IPS-NIHi7 (cell line): ENCODE measurements around the gene TEKT3.

Experiments
- DNase-seq: peaks from one replicate; pipeline ENCODE4 v3.0.0; 2012; ENCODE audit warnings: mixed read lengths; ENCODE audit errors: extremely low spot score

Gene TEKT3

DNA sequence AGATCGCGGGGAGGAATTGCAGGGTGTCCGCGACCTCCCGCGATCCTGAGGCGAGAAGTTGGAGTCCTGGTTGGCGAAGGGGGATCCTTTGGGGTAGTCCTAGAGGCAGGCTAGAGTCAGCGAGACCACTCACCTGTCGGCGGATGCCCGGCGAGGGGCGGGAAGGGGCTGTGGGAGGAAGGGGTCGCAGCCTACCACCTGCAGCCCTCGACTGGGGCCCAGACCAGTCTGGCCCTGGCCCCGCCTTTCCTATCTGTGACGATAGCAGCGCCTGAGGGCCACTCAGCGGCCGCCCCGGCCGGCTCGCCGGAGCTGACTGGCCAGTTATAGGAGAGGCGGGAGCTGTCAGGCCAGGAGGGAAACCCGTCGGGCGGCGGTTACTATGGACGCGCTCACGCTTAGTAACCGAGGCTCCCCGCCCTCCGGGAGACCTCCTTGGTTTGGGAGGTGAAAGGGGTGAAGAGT, at the start of gene TEKT3:
Gene TEKT3 (minus strand): TSS at position 213 of the 465 bp plus-strand sequence. CDS start 10,012 bp downstream, outside the sequence.
- peak; percentile 98 for DNase-seq

DNA sequence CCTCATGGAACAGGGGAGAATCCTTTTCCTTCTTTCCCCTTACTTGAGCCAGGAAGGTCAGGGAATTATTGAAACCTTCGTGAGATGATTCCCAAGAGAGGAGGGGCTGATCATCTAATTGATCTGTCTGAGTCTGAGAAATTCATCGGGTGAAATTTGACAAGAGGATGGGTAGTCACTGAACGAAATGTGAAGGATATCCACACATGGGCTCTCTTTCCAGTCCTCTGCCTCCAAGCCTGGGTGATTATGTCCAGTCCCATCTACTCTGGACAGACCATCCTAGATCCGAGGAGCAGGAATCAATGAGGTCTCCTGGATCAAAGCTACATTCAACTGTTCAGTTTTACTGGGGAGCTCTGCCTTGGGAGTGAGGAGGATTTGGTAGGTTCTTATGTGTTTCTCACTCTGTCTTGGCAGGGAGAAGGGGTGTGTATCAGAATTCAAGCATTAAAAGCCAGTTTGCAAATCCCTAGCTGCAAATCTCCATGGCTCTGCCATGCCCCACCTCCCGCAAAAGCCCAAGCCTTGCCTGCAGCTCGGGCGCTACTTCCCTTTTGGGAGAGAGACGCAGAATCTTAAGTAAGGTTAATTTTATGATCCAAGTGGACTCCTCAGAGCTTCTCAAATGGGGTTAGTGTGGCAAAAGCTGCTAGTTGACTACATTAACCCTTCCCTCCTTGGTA, 47.1 kb upstream of the TEKT3 start:
- DNase-seq, result no peak

DNA sequence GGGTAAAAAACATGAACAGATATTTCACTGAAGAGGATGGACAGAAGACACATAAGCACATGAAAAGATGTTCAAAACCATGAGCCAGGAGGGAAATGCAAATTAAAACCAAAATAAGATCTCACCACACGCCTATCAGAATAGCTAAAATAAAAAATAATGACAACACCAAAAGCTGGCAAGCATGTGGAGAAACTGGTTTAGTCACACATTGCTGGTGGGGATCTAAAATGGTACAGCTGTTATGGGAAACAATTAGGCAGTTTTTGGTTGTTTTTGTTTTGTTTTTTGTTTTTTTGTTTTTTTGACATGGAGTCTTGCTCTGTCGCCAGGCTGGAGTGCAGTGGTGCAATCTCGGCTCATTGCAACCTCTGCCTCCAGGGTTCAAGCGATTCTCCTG, 44.7 kb upstream of the TEKT3 start:
- DNase-seq, result no peak

DNA sequence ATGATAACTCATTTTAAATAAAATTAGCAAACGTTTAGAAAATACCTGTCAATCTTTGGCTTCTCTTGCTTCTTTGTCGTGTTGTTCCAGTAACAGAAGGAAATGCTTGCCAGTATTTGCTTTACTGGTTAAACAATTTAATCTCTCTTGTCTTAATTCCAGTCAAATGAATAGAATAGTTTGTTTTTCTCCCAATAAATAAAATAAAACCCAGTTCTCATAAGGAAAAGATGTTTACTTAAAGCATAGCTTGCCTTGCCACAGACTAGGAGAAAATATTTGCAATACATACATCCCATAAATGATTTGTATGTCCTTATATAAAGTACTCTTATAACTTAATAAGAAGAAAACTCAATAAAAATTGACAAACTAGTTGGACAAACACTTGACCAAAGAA, 43.9 kb upstream of the TEKT3 start:
- DNase-seq, result no peak

DNA sequence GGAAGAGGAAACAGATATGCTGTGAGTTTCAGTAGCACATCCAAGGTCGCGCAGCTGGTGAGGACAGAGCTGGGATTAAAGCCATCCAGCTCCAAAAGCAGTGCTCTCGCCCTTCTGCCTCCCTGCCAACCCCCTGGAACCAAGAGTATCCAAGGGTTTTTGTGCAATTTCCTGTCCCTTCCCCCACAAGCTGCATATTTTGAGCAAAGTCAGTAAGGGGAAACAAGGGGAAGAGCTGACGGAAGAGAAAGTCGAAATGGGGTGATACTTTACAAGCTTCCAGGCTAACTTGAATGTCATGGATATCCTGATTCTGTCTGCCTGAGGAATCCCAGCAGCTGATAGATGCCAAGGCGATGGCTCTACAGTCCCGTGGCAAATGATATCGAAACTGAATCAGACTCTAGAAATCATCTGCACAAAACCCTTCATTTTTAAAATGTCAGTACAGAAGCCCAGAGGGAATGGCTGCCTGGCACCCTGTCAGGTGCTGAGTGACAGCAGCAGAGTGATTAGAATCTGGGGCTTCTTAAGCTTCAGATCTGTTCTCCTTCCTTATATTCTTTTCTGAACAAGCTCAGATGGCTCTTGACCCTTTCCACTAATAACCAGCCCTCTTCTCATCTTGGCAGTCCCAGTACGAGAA, 42.9 kb upstream of the TEKT3 start:
- no peak for DNase-seq

DNA sequence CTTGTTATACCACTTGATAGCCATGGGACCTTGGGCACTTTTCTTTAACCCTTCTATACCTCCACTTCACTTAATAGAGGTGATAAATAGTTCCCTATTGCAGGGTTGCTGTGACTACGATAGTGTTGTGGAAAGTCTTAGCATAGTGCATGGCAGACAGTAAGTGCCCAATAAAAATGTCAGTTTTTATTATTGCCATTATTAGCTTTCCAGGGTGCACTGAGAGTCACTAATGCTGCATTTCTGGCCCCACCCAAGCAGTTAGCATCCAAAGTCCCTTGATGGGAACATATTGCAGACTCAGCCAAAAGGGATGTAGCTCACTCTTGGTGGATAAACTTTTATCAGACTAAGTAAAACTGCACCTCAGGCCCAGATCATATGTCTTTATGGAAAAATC, 41.5 kb upstream of the TEKT3 start:
- DNase-seq, result no peak

DNA sequence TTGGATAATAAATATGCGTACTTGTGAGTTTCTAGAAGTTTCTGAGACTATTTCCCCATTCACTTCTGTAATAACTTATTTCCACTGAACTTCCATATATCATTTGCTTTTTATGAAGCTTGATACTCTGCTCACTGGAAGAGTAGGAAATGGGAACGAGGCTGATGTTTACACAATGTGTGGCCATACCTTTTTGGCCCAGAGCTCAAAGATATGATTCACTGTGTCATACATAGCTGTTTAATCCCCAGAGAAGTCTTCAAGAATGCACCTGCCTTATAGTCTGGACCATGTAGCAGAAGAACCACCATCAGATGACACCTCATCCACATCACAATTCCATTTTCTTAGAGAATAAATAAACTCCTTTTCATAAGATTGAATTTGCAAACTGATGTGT, 40.3 kb upstream of the TEKT3 start:
- DNase-seq, result no peak

DNA sequence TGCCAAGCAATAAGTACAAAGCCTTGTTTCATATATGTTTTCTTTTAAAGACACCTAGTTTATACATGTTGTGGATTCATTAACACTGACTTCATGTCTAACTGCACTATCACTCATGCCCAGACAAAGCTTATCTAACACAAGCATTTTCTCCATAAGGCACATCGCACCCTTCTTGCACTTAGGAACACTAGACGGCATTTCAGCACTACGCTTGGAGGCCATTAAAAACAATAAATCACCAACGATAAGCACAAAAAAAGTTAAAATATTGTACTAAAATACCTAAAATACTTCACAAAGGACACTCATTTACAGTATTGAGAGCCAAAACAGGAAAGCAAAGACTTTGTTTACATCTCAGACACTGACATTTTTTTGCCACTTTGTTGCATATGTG, 39.0 kb upstream of the TEKT3 start:
- no peak for DNase-seq

DNA sequence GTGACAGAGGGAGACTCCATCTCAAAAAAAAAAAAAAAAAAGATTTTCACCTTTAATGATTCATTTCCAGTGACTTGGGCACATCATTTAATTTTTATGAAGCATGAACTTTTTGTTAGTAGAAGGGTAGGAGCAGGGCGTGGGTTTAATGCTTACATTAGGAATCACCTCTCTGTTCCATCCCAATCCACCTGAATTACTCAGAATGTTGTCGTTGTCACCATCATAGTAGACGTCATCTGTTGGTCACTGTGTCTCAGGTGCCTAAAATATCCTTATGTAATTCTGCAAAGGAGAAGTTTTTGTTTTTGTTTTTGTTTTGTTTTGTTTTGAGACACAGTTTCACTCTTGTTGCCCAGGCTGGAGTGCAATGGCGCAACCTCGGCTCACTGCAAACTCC, 38.3 kb upstream of the TEKT3 start:
- no peak for DNase-seq

DNA sequence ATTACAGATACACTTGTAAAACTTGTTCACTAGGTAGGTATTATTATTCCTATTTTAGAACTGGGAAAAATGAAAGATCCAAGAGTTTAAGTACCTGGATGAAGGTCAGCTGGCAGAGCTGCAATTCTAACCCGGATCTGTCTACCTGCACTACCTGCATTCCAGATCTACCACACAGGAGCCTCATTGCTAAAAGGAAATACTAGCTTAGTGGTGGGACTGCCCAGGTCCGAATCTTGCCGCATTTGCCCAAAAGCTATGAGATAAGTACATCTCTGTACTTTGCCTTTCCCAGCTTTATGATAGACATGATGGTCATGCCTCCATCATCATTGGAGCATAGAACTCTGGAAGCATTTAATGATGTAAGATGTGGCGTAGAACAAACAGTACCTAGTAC, 36.8 kb upstream of the TEKT3 start:
- DNase-seq, result no peak

DNA sequence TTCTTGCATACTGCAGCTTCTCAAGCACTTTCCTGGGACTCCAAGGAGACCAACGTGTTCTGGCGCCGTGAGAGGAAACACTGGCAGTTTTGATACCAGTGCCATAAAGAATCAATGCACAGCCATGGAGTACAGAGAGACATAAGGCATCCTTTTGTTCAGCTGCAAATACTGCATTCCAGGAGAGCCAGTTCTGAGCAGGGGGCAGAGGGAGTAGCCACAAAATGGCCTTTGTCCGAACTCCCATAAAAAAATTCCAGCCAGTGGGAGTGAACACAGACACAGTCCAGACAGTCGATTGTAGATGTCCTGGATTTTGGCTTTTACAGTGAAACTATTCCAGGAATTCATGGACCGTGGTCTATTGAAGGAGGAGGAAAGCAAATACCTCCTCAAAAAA, 36.2 kb upstream of the TEKT3 start:
- no peak for DNase-seq

DNA sequence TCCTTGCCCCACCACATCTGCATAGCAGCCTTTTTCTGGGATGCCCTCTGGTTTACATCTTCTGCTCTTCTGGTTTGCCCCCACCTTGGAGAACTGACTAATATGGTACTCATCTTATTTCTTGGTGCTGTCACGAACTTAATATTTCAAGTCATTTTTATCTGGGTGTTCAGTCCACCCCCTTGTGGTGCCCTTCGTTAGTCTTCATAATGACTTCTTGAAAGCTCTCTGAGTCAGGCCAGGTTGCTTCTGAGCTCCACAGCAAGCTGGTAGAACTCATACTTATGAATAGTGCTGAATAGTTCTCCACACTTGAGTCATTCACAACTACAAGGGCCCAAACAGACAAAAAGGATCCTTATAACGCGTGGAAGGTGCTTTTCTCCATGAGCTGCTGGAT, 35.8 kb upstream of the TEKT3 start:
- no peak for DNase-seq

DNA sequence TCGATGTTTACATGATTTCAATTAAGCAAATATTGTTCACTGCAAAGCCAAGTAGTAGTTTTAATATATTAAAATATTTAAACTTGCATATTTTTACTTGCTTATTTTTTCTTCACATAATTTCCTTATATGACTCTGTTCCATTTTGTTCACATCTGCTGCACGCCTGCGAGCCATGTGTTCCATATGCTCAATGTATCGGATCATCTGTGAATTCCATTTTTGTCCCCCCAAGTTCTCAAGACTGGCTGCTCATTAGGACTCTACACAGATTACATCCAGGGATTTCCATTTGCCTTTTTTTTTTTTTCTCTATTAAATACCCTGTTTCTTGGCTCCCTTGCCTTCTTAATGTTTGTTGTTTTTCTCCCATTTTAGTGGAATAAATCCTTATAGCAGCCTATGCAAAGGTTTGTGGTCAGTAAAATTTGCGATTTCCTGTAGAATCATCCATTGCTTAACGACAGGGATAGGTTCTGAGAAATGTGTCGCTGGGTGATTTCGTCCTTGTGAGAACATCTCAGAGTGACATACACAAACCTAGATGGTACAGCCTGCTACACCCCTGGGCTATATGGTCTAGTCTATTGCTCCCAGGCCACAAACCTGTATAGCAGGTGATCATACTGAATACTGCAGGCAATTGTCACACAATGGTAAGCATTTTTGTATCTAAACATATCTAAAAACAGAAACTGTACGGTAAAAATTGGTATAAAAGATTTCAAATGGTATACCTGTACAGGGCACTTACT, 30.2 kb upstream of the TEKT3 start:
- DNase-seq, result no peak

DNA sequence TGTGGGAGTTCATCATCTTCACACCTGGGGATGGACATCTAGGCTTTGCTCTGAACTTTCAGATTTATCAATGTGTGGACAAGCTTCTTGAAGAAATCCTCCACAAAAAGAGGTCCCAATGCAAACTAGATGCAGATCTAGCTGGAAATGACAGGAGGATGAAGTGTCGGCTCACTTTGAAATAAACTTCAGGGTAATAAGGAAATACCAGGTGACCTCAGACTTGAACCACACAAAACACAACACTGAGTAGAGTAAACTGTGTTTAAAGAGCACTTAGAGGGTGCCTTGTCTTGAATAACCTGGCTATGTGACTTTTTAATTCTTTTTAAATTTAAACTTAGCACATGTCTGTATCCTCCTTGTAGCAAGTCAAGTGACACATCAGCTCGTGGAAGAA, 27.2 kb upstream of the TEKT3 start:
- no peak for DNase-seq

DNA sequence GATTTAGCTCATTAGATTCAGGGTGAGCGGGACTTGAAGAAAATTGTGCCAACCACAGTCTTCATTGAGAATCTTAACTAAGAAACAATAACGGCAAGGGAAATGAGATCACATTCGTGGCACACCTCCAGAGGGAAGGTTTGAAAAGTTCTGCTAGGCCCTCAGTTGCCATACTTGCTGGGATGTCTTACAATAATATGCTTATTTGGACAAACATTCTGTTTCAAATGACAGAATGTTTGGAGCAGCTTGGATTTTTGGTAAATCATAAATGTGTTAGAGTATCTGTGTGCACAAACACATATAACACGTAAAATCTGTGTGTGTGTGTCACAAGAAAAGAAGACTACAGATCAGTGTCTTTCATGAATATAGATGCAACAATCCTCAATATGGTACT, 24.6 kb upstream of the TEKT3 start:
- no peak for DNase-seq

DNA sequence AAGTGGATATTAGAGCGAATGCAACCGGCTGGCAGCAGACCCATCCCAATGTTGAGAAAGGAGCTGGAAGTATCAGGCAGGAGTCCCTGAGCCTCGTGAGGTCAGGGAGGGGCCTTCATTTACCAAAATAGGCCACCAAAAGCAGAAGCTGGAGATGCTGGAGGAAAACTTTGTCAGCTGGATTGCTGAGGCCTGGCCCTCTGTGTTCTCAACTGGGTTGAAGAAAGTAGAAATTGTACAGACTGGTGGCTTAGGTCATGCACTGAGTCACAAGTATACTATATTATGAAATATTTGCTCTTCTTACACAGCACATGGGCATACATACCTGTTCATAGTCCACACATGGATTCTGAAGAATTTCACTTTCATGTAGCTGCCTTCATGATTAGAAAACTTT, 23.2 kb upstream of the TEKT3 start:
- DNase-seq, result no peak

DNA sequence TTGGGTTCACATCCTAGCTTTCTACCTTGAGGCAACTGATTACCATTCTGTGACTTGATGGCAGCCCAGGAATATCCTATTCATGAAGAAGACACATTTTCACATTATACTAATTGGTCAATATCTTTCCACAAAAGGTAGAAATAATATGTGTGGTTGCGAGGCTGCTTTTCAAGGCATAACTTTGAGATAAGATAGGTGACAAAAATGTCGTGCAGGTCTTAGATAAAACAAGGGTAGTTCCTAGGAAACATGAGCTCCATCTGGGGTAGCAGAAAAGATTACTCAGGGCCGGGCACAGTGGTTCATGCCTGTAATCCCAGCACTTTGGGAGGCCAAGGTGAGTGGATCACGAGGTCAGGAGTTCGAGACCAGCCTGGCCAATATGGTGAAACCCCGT, 22.3 kb upstream of the TEKT3 start:
- DNase-seq, result no peak

DNA sequence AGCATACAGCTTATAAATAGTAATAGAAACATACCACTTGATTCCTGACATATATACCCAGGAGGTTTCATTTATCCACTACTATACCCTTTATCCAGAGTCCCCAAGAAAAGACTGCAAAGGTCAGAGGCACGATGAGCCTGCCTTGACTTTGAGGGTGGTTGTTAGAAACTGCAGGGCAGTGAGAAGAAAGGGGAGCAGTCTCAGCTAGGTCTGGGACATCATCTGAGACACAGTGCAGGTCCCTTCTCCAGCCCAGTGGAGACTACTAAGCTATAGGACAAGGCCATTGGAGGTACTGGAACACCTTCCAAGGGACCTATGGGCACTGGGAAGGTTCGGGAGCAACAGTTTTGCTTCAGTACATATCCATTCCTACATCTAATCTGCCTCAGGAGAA, 20.2 kb upstream of the TEKT3 start:
- no peak for DNase-seq

DNA sequence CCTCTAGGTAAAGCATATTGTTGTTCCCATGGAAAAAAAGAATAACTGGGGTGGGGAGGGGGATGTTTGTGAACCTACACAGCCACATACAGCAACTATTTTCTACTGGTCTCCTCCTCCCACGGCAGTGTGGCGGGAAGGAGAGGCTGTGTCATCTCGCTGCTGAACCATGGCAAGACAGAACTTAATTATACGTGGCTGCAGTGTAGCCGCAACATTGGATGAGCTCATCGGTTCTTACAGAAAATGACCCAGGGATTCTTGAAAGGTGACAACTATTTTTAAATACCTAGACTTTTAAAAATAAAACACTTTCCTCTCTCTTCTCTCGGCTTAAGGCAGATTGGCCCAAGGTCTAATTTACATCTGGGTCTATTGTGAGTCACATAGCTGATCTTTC, 19.8 kb upstream of the TEKT3 start:
- no peak for DNase-seq

DNA sequence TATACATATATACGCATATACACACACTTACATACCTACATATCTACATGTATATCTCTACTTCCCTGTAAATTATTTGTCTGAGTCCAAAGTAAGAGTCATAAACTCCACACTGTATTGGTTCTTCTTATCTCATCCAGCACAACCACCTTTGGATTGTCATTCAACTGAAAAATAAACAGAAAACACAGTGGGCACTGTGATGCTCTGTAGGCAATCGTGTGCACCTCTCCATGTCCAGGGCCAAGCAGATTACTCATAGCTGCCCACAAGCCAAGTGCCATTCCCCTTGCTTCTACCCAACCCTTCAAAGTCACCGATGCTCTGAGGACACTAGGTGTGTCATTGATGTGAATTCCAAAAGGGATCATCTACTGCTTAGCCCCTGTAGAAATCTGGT, 12.9 kb upstream of the TEKT3 start:
- no peak for DNase-seq

DNA sequence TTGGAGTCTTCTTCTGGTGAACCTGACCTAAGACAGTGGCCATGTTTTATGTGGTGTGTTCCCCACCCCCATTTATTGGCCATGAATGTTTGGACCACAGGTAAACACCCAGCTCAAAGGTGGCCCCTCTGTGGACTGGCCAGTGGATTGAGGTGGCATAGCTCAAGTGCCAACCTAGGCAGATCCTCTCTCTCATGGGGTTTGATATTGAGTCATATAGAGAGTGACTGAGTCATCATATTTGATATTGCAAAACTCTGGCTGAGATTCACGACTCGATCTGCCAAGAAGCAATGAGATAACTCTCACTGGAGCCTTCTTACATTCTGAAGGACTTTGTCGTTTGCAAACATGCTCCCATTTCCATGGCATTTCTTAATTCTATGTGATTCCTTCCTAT, 10.5 kb upstream of the TEKT3 start:
- no peak for DNase-seq

DNA sequence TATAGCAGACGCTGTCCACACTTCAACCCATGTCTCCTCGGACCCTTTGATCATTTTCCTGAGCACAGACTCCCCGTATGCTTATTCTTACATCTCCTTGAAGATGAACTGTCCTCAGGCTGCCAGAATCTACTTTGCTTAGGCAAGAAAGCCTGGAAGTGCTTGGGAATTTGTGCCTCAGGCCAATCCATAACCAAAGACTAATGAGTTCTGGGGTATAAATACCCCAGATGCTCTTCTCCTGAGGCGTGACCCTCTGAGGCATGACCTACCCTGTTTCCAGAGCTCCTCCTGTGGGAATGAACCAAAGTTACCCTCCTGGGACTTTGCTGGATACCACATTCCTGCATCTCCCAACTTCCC, 10.1 kb upstream of the TEKT3 start:
- no peak for DNase-seq
